ENCODE measurements around the gene DR1.

Gene DR1

DNA sequence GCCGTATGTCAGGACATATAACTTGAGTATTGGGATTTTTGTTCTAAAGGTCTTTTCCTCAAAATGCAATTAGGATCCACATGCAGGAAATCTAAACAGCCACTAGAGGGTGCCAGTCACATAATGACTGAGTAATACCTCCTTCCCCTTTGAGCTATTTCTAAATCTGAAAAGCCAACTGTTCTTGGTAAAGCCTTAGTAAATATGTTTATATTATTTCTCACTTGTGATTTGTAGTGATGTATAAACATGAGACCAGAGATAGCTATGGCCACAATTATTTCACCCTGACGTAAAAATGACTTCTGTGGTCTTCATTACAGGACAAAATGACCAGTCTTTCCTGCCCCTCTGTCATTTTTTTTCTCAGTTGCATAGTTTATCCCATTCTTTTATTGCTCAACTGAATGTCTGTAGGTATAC lies 41.0 kb upstream of the DR1 start:
- H4K20me1 ChIP-seq (ENCODE audit: insufficient read depth): no peaks in the 10 kb centered on the region
- no peak overlapping the region for H3K9ac ChIP-seq
- no peak overlapping the region for H3K27ac ChIP-seq
- H3K27me3 ChIP-seq (ENCODE audit: insufficient read depth, low read depth): no peaks in the 10 kb centered on the region
- H3K36me3 ChIP-seq (ENCODE audit: insufficient read depth): no peaks in the 10 kb centered on the region
- TF ChIP-seq, protein P1, sequence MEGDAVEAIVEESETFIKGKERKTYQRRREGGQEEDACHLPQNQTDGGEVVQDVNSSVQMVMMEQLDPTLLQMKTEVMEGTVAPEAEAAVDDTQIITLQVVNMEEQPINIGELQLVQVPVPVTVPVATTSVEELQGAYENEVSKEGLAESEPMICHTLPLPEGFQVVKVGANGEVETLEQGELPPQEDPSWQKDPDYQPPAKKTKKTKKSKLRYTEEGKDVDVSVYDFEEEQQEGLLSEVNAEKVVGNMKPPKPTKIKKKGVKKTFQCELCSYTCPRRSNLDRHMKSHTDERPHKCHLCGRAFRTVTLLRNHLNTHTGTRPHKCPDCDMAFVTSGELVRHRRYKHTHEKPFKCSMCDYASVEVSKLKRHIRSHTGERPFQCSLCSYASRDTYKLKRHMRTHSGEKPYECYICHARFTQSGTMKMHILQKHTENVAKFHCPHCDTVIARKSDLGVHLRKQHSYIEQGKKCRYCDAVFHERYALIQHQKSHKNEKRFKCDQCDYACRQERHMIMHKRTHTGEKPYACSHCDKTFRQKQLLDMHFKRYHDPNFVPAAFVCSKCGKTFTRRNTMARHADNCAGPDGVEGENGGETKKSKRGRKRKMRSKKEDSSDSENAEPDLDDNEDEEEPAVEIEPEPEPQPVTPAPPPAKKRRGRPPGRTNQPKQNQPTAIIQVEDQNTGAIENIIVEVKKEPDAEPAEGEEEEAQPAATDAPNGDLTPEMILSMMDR (conservative IDR thresholded peaks at IDR 0.05; ENCODE audit: low read depth, low read length): peak; percentile 79
- H3K4me1 ChIP-seq (ENCODE audit: low read depth, poor library complexity, severe bottlenecking): no peaks in the 10 kb centered on the region
- H3K79me2 ChIP-seq (ENCODE audit: insufficient read depth, low read depth): no peaks in the 10 kb centered on the region
- no peak overlapping the region for H3K4me3 ChIP-seq (IDR thresholded peaks at IDR 0.05; ENCODE audit: insufficient read depth, low read depth, low read length)
- no peak overlapping the region for H2AFZ ChIP-seq (ENCODE audit: low read depth)
- H3K4me2 ChIP-seq: no peak overlapping the region

DNA sequence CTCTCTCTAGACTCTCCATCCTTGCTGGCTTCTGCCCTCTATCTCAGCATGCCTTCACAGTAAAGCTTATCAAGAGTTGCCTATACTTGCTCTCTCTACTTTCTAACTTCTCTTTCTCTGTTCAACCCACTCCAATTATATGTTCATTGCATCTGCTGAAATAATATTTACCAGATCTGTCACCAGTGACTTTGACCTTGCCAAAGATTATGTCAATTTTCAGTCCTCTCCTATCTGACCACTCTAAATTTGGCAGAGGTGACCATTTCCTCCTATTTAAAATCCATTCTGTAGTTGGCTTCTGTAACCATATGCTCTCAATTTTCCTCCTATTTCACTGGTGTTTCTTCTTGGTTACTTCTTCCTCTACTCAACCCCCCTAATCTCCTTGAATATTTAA lies 38.8 kb upstream of the DR1 start:
- Histone ChIP-seq H3K4me1 (ENCODE audit: low read depth, poor library complexity, severe bottlenecking) (no peaks in the 10 kb centered on the region), H4K20me1 (ENCODE audit: insufficient read depth) (no peaks in the 10 kb centered on the region), H3K4me3 (IDR thresholded peaks at IDR 0.05; ENCODE audit: insufficient read depth, low read depth, low read length) (no peak overlapping the region), H3K36me3 (ENCODE audit: insufficient read depth) (no peaks in the 10 kb centered on the region), H3K9ac (no peak overlapping the region), H3K27me3 (ENCODE audit: insufficient read depth, low read depth) (no peaks in the 10 kb centered on the region), H3K27ac (no peak overlapping the region), H3K4me2 (no peak overlapping the region), H3K79me2 (ENCODE audit: insufficient read depth, low read depth) (no peaks in the 10 kb centered on the region), H2AFZ (ENCODE audit: low read depth) (no peak overlapping the region)
- TF ChIP-seq, protein P1 (conservative IDR thresholded peaks at IDR 0.05; ENCODE audit: low read depth, low read length): no peak

DNA sequence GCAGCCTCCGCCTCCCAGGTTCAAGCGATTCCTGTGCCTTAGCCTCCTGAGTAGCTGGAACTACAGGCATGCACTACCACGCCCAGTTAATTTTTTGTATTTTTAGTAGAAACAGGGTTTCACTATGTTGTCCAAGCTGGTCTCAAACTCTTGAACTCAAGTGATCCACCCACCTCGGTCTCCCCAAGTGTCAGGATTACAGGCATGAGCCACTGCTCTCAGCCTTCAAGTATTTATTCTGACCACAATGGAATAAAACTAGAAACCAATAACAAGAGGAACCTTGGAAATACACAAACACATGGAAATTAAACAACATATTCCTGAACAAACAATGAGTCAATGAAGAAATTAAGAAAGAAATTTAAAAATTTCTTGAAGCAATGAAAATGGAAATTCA lies 32.7 kb upstream of the DR1 start:
- Histone ChIP-seq H3K9ac (no peak overlapping the region), H3K4me3 (IDR thresholded peaks at IDR 0.05; ENCODE audit: insufficient read depth, low read depth, low read length) (no peak overlapping the region), H3K27me3 (ENCODE audit: insufficient read depth, low read depth) (no peaks in the 10 kb centered on the region), H3K27ac (no peak overlapping the region), H2AFZ (ENCODE audit: low read depth) (no peak overlapping the region), H3K79me2 (ENCODE audit: insufficient read depth, low read depth) (no peaks in the 10 kb centered on the region), H3K4me1 (ENCODE audit: low read depth, poor library complexity, severe bottlenecking) (no peaks in the 10 kb centered on the region), H3K36me3 (ENCODE audit: insufficient read depth) (no peaks in the 10 kb centered on the region), H3K4me2 (no peak overlapping the region), H4K20me1 (ENCODE audit: insufficient read depth) (no peaks in the 10 kb centered on the region)
- TF ChIP-seq, protein P1 (conservative IDR thresholded peaks at IDR 0.05; ENCODE audit: low read depth, low read length): no peak

DNA sequence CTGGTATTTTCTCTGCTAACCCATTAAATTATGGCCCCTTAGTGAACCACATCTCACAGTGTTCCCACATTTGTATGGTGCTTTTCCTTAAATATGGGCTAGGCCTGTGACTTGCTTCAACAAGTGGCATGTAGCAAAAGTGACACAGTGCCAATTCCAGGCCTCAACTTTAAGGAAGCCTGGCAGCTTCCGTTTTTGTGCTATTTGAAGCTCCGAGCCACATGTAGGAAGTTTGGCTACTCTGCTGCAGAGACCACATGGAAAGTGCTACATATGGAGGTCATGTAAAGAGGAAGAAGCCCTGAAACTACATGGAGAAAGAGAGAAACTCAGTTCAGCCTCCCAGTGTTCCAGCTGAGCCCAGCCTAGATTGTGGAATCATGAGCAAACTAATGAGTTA lies 28.5 kb upstream of the DR1 start:
- Histone ChIP-seq H2AFZ (ENCODE audit: low read depth) (no peak overlapping the region), H3K27ac (no peak overlapping the region), H3K36me3 (ENCODE audit: insufficient read depth) (no peaks in the 10 kb centered on the region), H3K4me1 (ENCODE audit: low read depth, poor library complexity, severe bottlenecking) (no peaks in the 10 kb centered on the region), H4K20me1 (ENCODE audit: insufficient read depth) (no peaks in the 10 kb centered on the region), H3K4me3 (IDR thresholded peaks at IDR 0.05; ENCODE audit: insufficient read depth, low read depth, low read length) (no peak overlapping the region), H3K9ac (no peak overlapping the region), H3K79me2 (ENCODE audit: insufficient read depth, low read depth) (no peaks in the 10 kb centered on the region), H3K4me2 (no peak overlapping the region), H3K27me3 (ENCODE audit: insufficient read depth, low read depth) (no peaks in the 10 kb centered on the region)
- TF ChIP-seq, protein P1 (conservative IDR thresholded peaks at IDR 0.05; ENCODE audit: low read depth, low read length): no peak
